Endothelial cell of umbilical vein (primary cell): Measurements from ENCODE around the gene CEP104. TPM values are rescaled to one million over a fixed set of nuclear protein-coding genes. Genes with fewer than 3 reads are reported as not detected.

ENCODE experiments used
- BruUV-seq: library from RNA; stranded (reverse); fragments of 400-500 nt; replicated peaks from 2 replicates; lab custom pipeline; 2021; lab: Mats Ljungman, UMichigan
- CTCF ChIA-PET: fragments of 300-600, 350-600 bp; sonication (Branson Sonifier 250); formaldehyde crosslinking; loops from one replicate; lab custom pipeline; 2021; ENCODE audit warnings: antibody characterized with exemption, inconsistent platforms; lab: Charles Lee
- POLR2A ChIA-PET: fragments of 300-600, 350-600 bp; sonication (Branson Sonifier 250); formaldehyde crosslinking; loops from one replicate; lab custom pipeline; 2021; ENCODE audit warnings: antibody characterized with exemption, inconsistent platforms; lab: Charles Lee
- DNase-seq: peaks from one replicate; pipeline ENCODE4 v3.0.0-alpha.2; 2011; ENCODE audit warnings: low read depth, low spot score
- FAIRE-seq: peaks from 2 replicates; lab custom pipeline; 2011; peaks lifted over from hg19 to GRCh38; lab: Jason Lieb, UNC
- H2AFZ ChIP-seq: 2 replicates; pipeline ENCODE4 v1.6.0; 2012; ENCODE audit warnings: low read depth, low read length, control low read depth, inconsistent platforms
- H3K27ac ChIP-seq: 2 replicates; pipeline ENCODE4 v1.5.1; 2011; ENCODE audit warnings: low read depth, mild to moderate bottlenecking, control low read depth, low read length, moderate library complexity; ENCODE audit not compliant: insufficient read depth
- H3K27me3 ChIP-seq, 2 experiments: 2 replicates each; pipeline versions ENCODE4 v1.6.0 to v1.6.1; 2011; ENCODE audit warnings: low read length in 2 of 2, mixed read lengths in 1 of 2; ENCODE audit not compliant: control insufficient read depth in 2 of 2, insufficient read depth in 2 of 2
- H3K36me3 ChIP-seq, 2 experiments: 2 replicates in 1 of 2; 3 replicates in 1 of 2; pipeline ENCODE4 v1.5.1; 2011; ENCODE audit warnings: low read length in 2 of 2, mild to moderate bottlenecking in 1 of 2, moderate library complexity in 1 of 2; ENCODE audit not compliant: control insufficient read depth in 2 of 2, insufficient read depth in 2 of 2; ENCODE audit errors: extremely low read depth in 1 of 2
- H3K4me1 ChIP-seq: 3 replicates; pipeline ENCODE4 v1.5.1; 2011; ENCODE audit warnings: mild to moderate bottlenecking, low read length; ENCODE audit not compliant: control insufficient read depth, insufficient read depth; ENCODE audit errors: extremely low read depth
- H3K4me2 ChIP-seq: 2 replicates; pipeline ENCODE4 v1.6.1; 2011; ENCODE audit warnings: low read length, control low read depth, mixed read lengths; ENCODE audit not compliant: insufficient read depth
- H3K4me3 ChIP-seq, 3 experiments: fragments of 200-600 bp in 1 of 3; sonication (generic), shearing (Covaris generic) in 1 of 3; replicated peaks in 1 of 3; 2 replicates each; pipeline ENCODE4 v1.5.1; 2011 to 2016; ENCODE audit warnings: control low read depth in 3 of 3, low read length in 3 of 3, mild to moderate bottlenecking in 2 of 3, inconsistent platforms in 1 of 3, low read depth in 1 of 3, moderate library complexity in 1 of 3; ENCODE audit not compliant: insufficient read depth in 1 of 3
- H3K79me2 ChIP-seq: 2 replicates; pipeline ENCODE4 v1.6.0; 2012; ENCODE audit warnings: low read length, inconsistent platforms; ENCODE audit not compliant: control insufficient read depth, insufficient read depth
- H3K9ac ChIP-seq: replicated peaks from 2 replicates; pipeline ENCODE3; 2011; ENCODE audit warnings: low read length, control low read depth; ENCODE audit not compliant: insufficient read depth; ENCODE audit errors: extremely low read depth
- H3K9me1 ChIP-seq: replicated peaks from 3 replicates; pipeline ENCODE4 v1.6.0; 2011; ENCODE audit warnings: mild to moderate bottlenecking, low read length; ENCODE audit not compliant: control insufficient read depth, insufficient read depth; ENCODE audit errors: extremely low read depth
- H3K9me3 ChIP-seq: replicated peaks from 2 replicates; pipeline ENCODE4 v1.5.1; 2012; ENCODE audit warnings: low read length, inconsistent platforms; ENCODE audit not compliant: control insufficient read depth, insufficient read depth
- H4K20me1 ChIP-seq: replicated peaks from 2 replicates; pipeline ENCODE3; 2011; ENCODE audit warnings: mild to moderate bottlenecking, low read length; ENCODE audit not compliant: control insufficient read depth, insufficient read depth; ENCODE audit errors: extremely low read depth
- EZH2 ChIP-seq: IDR thresholded peaks from 2 replicates; pipeline ENCODE4 v1.6.1; 2012; ENCODE audit warnings: borderline replicate concordance, low read depth, mild to moderate bottlenecking, moderate library complexity, low read length, inconsistent platforms; ENCODE audit not compliant: severe bottlenecking
- FOS ChIP-seq: IDR thresholded peaks from 2 replicates; pipeline ENCODE4 v1.6.1; 2011; ENCODE audit warnings: mild to moderate bottlenecking, low read length, moderate library complexity, borderline replicate concordance; ENCODE audit not compliant: insufficient read depth
- GATA2 ChIP-seq: IDR thresholded peaks from 2 replicates; pipeline ENCODE4 v1.7.0; 2011; ENCODE audit warnings: low read depth, mild to moderate bottlenecking, moderate library complexity, mixed read lengths, low read length; ENCODE audit not compliant: insufficient read length, insufficient read depth
- JUN ChIP-seq: IDR thresholded peaks from 2 replicates; pipeline ENCODE4 v1.6.1; 2011; ENCODE audit warnings: borderline replicate concordance, low read depth; ENCODE audit not compliant: insufficient read length, insufficient read depth
- MYC ChIP-seq: IDR thresholded peaks from one replicate; pipeline ENCODE4 v1.6.1; 2011; ENCODE audit warnings: mild to moderate bottlenecking, low read depth, low read length
- POLR2A ChIP-seq: IDR thresholded peaks from 2 replicates; pipeline ENCODE4 v1.6.1; 2012; ENCODE audit warnings: low read depth, mild to moderate bottlenecking, control low read depth, low read length
- POLR2AphosphoS5 ChIP-seq: IDR thresholded peaks from 2 replicates; pipeline ENCODE4 v1.6.1; 2012; ENCODE audit warnings: low read depth, mild to moderate bottlenecking, control low read depth, low read length, moderate library complexity; ENCODE audit not compliant: insufficient read depth
- dilution Hi-C: fragments of 300-500 bp; cut with MboI; formaldehyde crosslinking; loops from one replicate; pipeline ENCODE4 v1.15.0; 2019; ENCODE audit warnings: low sequenced_read_pairs; ENCODE audit not compliant: extremely low pct_ligation_motif_present
- intact Hi-C: fragments of 100-400 bp; cut with micrococcal nuclease; formaldehyde crosslinking; loops from one replicate; pipeline ENCODE4 v1.10.0; 2022
- polyA plus RNA-seq, 4 experiments: library from polyadenylated mRNA; depleted of rRNA in 3 of 4; stranded (reverse) in 3 of 4; unstranded in 1 of 4; fragments of >200 nt; gene quantifications; 2 replicates each; pipeline versions ENCODE4 v1.2.1 to v1.2.3, GENCODE V29; 2011 to 2012; ENCODE audit warnings: missing spikeins in 1 of 4
- total RNA-seq: library from RNA; stranded (reverse); gene quantifications from 2 replicates; pipeline ENCODE4 v1.2.3, GENCODE V29; 2021
- TF ChIP-seq, protein P1 (sequence below): IDR thresholded peaks from 2 replicates; pipeline ENCODE4 v1.6.1; 2011; ENCODE audit not compliant: insufficient read depth, insufficient read length
- TF ChIP-seq, protein P2 (sequence below), 2 donors: IDR thresholded peaks; 1 replicate in 1 of 2; 2 replicates in 1 of 2; pipeline ENCODE4 v1.5.1; 2011; ENCODE audit warnings: low read length in 2 of 2, mild to moderate bottlenecking in 2 of 2, moderate library complexity in 2 of 2, control low read depth in 1 of 2, inconsistent platforms in 1 of 2, low read depth in 1 of 2; ENCODE audit not compliant: insufficient read depth in 1 of 2; ENCODE audit errors: extremely low read depth in 1 of 2

Gene CEP104
- total and polyA plus RNA-seq, 2 donors (not counting 3 experiments of a cell fraction or from before 2014, with no cell fraction given): 12.4 to 43.0 TPM

- H3K79me2 ChIP-seq: no peaks in the 10 kb centered on the region
- BruUV-seq: no TSS peak
- dilution Hi-C loops (no loop called here), intact Hi-C loops (no loop called here)
- FAIRE-seq (no peak), DNase-seq (no peak)
- no peaks in the 10 kb centered on the region for H3K4me1 ChIP-seq
- H3K27me3 ChIP-seq: no peaks in the 10 kb centered on the region
- TF ChIP-seq POLR2A: no peak
- TF ChIP-seq, protein P1, sequence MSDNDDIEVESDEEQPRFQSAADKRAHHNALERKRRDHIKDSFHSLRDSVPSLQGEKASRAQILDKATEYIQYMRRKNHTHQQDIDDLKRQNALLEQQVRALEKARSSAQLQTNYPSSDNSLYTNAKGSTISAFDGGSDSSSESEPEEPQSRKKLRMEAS: no peak
- TF ChIP-seq GATA2: no peak
- no peak for TF ChIP-seq POLR2AphosphoS5
- no peak for TF ChIP-seq MYC
- TF ChIP-seq EZH2: no peak
- no peak for TF ChIP-seq FOS
- TF ChIP-seq, protein P2, sequence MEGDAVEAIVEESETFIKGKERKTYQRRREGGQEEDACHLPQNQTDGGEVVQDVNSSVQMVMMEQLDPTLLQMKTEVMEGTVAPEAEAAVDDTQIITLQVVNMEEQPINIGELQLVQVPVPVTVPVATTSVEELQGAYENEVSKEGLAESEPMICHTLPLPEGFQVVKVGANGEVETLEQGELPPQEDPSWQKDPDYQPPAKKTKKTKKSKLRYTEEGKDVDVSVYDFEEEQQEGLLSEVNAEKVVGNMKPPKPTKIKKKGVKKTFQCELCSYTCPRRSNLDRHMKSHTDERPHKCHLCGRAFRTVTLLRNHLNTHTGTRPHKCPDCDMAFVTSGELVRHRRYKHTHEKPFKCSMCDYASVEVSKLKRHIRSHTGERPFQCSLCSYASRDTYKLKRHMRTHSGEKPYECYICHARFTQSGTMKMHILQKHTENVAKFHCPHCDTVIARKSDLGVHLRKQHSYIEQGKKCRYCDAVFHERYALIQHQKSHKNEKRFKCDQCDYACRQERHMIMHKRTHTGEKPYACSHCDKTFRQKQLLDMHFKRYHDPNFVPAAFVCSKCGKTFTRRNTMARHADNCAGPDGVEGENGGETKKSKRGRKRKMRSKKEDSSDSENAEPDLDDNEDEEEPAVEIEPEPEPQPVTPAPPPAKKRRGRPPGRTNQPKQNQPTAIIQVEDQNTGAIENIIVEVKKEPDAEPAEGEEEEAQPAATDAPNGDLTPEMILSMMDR (IDR thresholded peaks at IDR 0.05; ENCODE audit: extremely low read depth in 1 of 2, insufficient read depth in 1 of 2, low read depth in 1 of 2, low read length in 2 of 2): no peak
- no peak for TF ChIP-seq JUN
- H3K4me3 ChIP-seq: no peak overlapping the region
- no peak overlapping the region for H2AFZ ChIP-seq
- no peaks in the 10 kb centered on the region for H3K36me3 ChIP-seq
- POLR2A ChIA-PET: no interaction called here
- H4K20me1 ChIP-seq: no peaks in the 10 kb centered on the region
- no peak overlapping the region for H3K9ac ChIP-seq
- CTCF ChIA-PET: no interaction called here
- no peaks in the 10 kb centered on the region for H3K9me3 ChIP-seq
- no peak overlapping the region for H3K27ac ChIP-seq
- H3K4me2 ChIP-seq: no peak overlapping the region
- H3K9me1 ChIP-seq: no peaks in the 10 kb centered on the region
These were observed 6.4 kb upstream of the CEP104 start for GRCh38 chr1:3863231-3863935.
